ENCODE measurements around the gene EDC3.

- TF ChIP-seq CTCF (IDR thresholded peaks at IDR 0.05; ENCODE audit: low read depth, low read length) (no peak), EZH2phosphoT487 (IDR thresholded peaks at IDR 0.05; ENCODE audit: low read depth) (no peak)
Measured at GRCh38 chr15:74631087-74631385, 64.8 kb downstream of the EDC3 start.

Data from OCI-LY3 (cell line).